Suppressor macrophage treated with lipopolysaccharide for 1 hour (primary cell): ENCODE data around the gene SKP1.
"Not testable (repeated sequence)": the region's sequence is repeated elsewhere in the genome, so short reads cannot be mapped to it uniquely, and the experiment has no call there.

ENCODE experiments used
- DNase-seq, 3 donors: peaks; one replicate each; pipeline ENCODE4 v3.0.0-alpha.2; 2020 to 2022

The SKP1 gene

GRCh38 chr5:134177369-134178095 is 782 bp upstream of the SKP1 start:
- no peak for DNase-seq

GRCh38 chr5:134175921-134176510 is 734 bp downstream of the SKP1 start:
- peak; percentile 7 to 23 (median 16) for DNase-seq

- peak; percentile 7 to 33 (median 17) for DNase-seq
These were observed 1.6 kb downstream of the SKP1 start for GRCh38 chr5:134174841-134175839.

- no peak for DNase-seq
These were observed 4.8 kb downstream of the SKP1 start for GRCh38 chr5:134171972-134172371.

- DNase-seq = no peak
These were observed 14.2 kb downstream of the SKP1 start for GRCh38 chr5:134162592-134162991.

GRCh38 chr5:134161513-134162395 is 15.0 kb downstream of the SKP1 start:
- no peak for DNase-seq

- DNase-seq = no peak
These were observed 23.1 kb downstream of the SKP1 start for GRCh38 chr5:134153657-134154056.

GRCh38 chr5:134153241-134153640 is 23.5 kb downstream of the SKP1 start:
- DNase-seq = no peak

- DNase-seq = not testable (repeated sequence)
These were observed 24.4 kb downstream of the SKP1 start for GRCh38 chr5:134152173-134152832.

GRCh38 chr5:134151723-134152122 is 25.0 kb downstream of the SKP1 start:
- DNase-seq = no peak

- no peak for DNase-seq
These were observed 27.0 kb downstream of the SKP1 start for GRCh38 chr5:134149571-134150303.

GRCh38 chr5:134148986-134149539 is 27.7 kb downstream of the SKP1 start:
- DNase-seq = no peak

GRCh38 chr5:134148316-134148715 is 28.4 kb downstream of the SKP1 start:
- no peak for DNase-seq

GRCh38 chr5:134146651-134147518 is 29.9 kb downstream of the SKP1 start:
- DNase-seq = no peak

- DNase-seq = peak; percentile 80 to 88 (median 84)
These were observed 30.8 kb downstream of the SKP1 start for GRCh38 chr5:134145779-134146581.

- DNase-seq = no peak
These were observed 31.6 kb downstream of the SKP1 start for GRCh38 chr5:134145041-134145757.

GRCh38 chr5:134143944-134144941 is 32.5 kb downstream of the SKP1 start:
- DNase-seq = no peak
